Activated naive CD4-positive, alpha-beta T cell treated with anti-CD3 and anti-CD28 coated beads, Interleukin-2, amount 50 U/mL, for 24 hours (primary cell): ENCODE data around the gene TAMM41.

ENCODE experiments used
- H3K27ac Mint-ChIP-seq: one replicate; pipeline ENCODE4 v1.8.0; 2021; ENCODE audit warnings: mild to moderate bottlenecking, mixed read lengths
- H3K27me3 Mint-ChIP-seq: one replicate; pipeline ENCODE4 v1.8.0; 2021; ENCODE audit warnings: mixed read lengths
- H3K36me3 Mint-ChIP-seq: one replicate; pipeline ENCODE4 v1.8.0; 2021; ENCODE audit warnings: mixed read lengths
- H3K4me1 Mint-ChIP-seq: one replicate; pipeline ENCODE4 v1.8.0; 2021; ENCODE audit warnings: mixed read lengths
- H3K4me3 Mint-ChIP-seq: one replicate; pipeline ENCODE4 v1.8.0; 2021; ENCODE audit warnings: mild to moderate bottlenecking, mixed read lengths
- H3K9me3 Mint-ChIP-seq: one replicate; pipeline ENCODE4 v1.8.0; 2021; ENCODE audit warnings: mixed read lengths

The TAMM41 gene

GRCh38 chr3:11826628-11827265, 19.9 kb downstream of the TAMM41 start:
- peaks cover 16% of the 10 kb centered on the region for H3K36me3 Mint-ChIP-seq
- no peak overlapping the region for H3K4me3 Mint-ChIP-seq
- H3K27ac Mint-ChIP-seq, result no peak overlapping the region
- H3K27me3 Mint-ChIP-seq, result no peaks in the 10 kb centered on the region
- no peaks in the 10 kb centered on the region for H3K4me1 Mint-ChIP-seq
- H3K9me3 Mint-ChIP-seq, result no peaks in the 10 kb centered on the region

- Mint-ChIP-seq H3K27me3 (no peaks in the 10 kb centered on the region), H3K4me3 (no peak overlapping the region), H3K27ac (no peak overlapping the region), H3K36me3 (peaks cover 16% of the 10 kb centered on the region), H3K4me1 (no peaks in the 10 kb centered on the region), H3K9me3 (no peaks in the 10 kb centered on the region)
These were observed 21.4 kb downstream of the TAMM41 start for GRCh38 chr3:11825301-11825700.

DNA sequence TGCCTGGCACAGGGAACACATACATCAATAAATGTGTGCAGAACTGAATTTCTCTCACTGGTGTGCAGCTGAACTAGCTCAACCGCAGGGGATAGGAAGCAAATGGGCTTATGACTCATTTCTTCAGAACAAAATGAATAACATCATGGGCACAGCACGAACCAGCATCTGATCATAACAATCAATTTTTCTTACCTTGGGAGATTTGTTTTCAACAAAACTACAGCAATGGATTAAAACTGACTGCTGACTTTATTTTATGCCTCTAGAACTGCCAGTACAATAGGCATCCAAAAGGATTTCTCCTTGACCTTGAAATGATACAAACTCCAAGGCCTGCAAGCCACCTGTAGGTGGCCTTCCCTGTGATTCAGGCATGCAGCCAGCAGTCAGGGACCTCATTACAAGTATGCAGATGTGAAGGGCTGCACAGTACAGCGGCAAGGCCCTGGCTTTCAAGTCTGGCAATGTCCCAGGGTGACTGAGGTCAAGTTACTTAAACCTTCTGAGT, 26.1 kb downstream of the TAMM41 start:
- Mint-ChIP-seq H3K27me3 (no peaks in the 10 kb centered on the region), H3K9me3 (no peaks in the 10 kb centered on the region), H3K4me1 (no peaks in the 10 kb centered on the region), H3K36me3 (peaks cover 16% of the 10 kb centered on the region), H3K27ac (no peak overlapping the region), H3K4me3 (no peak overlapping the region)

GRCh38 chr3:11819146-11819689, 27.5 kb downstream of the TAMM41 start:
- Mint-ChIP-seq H3K27ac (no peak overlapping the region), H3K36me3 (peaks cover 22% of the 10 kb centered on the region), H3K27me3 (no peaks in the 10 kb centered on the region), H3K9me3 (no peaks in the 10 kb centered on the region), H3K4me1 (peaks cover 2% of the 10 kb centered on the region), H3K4me3 (no peak overlapping the region)

DNA sequence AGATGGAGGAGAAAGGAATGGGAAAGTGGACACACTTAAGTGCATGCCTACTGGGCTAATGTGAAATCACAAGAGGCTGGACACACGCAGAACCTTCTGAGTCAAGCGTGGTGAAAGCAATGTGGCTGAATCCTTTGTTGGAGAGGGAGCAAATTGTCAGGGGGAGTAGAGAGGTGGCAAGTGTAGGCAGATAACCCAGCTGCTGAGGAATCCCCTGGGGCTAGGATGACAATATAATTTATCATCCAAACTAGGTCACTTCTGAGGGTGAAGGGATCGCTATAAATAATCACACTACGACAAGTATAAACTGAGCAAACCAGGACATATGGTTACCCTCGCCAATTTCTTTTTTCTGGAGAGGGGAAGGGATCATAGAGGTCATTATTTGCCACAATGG, 28.7 kb downstream of the TAMM41 start:
- Mint-ChIP-seq H3K27ac (no peak overlapping the region), H3K36me3 (peaks cover 24% of the 10 kb centered on the region), H3K9me3 (no peaks in the 10 kb centered on the region), H3K4me1 (peaks cover 3% of the 10 kb centered on the region), H3K4me3 (no peak overlapping the region), H3K27me3 (no peaks in the 10 kb centered on the region)

DNA sequence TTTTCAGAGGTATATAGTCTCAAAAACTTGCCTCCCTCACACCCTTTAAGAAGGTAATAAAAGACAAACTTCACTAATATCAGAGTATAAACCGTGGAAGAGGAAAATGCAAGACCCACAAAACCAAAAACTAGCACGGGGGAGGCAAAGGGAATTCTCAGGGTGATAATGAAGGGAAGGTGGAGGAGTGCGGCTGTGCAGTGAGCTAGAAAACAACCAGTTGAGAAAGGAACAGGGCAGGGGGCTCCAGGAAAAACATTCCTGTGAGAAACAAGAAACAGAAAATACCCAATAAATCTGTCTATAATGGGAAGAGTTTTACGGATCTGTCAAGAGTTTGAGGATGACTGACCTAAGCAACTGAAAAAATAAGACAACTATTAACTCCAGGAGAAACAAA, 31.6 kb downstream of the TAMM41 start:
- Mint-ChIP-seq H3K27me3 (no peaks in the 10 kb centered on the region), H3K4me3 (no peak overlapping the region), H3K27ac (peak overlapping the region; percentile 76), H3K4me1 (peaks cover 3% of the 10 kb centered on the region), H3K36me3 (peaks cover 28% of the 10 kb centered on the region), H3K9me3 (no peaks in the 10 kb centered on the region)

DNA sequence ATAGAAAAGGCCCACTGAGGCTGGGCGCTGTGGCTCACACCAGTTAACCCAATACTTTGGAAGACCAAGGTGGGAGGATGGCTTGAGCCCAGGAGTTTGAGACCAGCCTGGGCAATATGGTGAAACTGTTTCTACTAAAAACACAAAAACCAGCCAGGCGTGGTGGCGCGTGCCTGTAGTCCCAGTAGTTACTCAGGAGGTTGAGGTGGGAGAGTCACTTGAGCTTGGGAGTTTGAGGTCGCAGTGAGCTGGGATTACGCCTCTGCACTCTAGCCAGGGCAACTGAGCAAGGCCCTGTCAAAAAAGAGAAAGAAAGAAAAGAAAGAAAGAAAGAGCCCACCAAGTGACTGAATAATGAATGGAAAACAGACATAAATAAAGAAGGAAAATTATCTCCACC, 32.0 kb downstream of the TAMM41 start:
- H3K27ac Mint-ChIP-seq, result no peak overlapping the region
- H3K4me1 Mint-ChIP-seq, result peaks cover 3% of the 10 kb centered on the region
- H3K27me3 Mint-ChIP-seq, result no peaks in the 10 kb centered on the region
- H3K36me3 Mint-ChIP-seq, result peaks cover 28% of the 10 kb centered on the region
- H3K9me3 Mint-ChIP-seq, result no peaks in the 10 kb centered on the region
- no peak overlapping the region for H3K4me3 Mint-ChIP-seq

GRCh38 chr3:11810276-11810675, 36.4 kb downstream of the TAMM41 start:
- Mint-ChIP-seq H3K4me3 (no peak overlapping the region), H3K36me3 (peaks cover 30% of the 10 kb centered on the region), H3K27me3 (no peaks in the 10 kb centered on the region), H3K9me3 (no peaks in the 10 kb centered on the region), H3K4me1 (peaks cover 3% of the 10 kb centered on the region), H3K27ac (no peak overlapping the region)

DNA sequence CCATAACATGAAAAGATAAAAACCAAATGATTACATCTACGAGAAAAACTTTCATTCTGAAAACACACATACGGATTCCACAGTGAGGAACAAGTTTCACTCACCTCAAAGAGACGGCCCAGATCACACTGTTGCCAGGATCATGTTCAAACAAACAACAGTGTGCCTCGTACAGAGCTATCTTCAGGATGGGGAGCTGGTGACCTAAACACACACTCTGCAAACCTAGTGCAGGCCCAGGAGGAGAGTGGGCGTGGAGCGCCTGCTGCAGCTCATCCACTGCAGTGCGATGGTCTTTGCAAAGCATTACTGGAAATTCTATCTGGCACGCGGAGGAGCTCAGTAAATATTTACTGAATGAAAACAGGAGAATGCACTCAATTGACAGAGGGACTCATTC, 38.5 kb downstream of the TAMM41 start:
- Mint-ChIP-seq H3K4me1 (no peaks in the 10 kb centered on the region), H3K27ac (no peak overlapping the region), H3K4me3 (no peak overlapping the region), H3K27me3 (no peaks in the 10 kb centered on the region), H3K36me3 (peaks cover 31% of the 10 kb centered on the region), H3K9me3 (no peaks in the 10 kb centered on the region)

- Mint-ChIP-seq H3K27me3 (no peaks in the 10 kb centered on the region), H3K27ac (no peak overlapping the region), H3K4me3 (no peak overlapping the region), H3K36me3 (peaks cover 33% of the 10 kb centered on the region), H3K4me1 (peaks cover under 1% of the 10 kb centered on the region), H3K9me3 (no peaks in the 10 kb centered on the region)
These were observed 39.0 kb downstream of the TAMM41 start for GRCh38 chr3:11807686-11808085.

GRCh38 chr3:11805716-11806115, 41.0 kb downstream of the TAMM41 start:
- Mint-ChIP-seq H3K4me3 (no peak overlapping the region), H3K27me3 (no peaks in the 10 kb centered on the region), H3K27ac (peak overlapping the region; percentile 15), H3K9me3 (no peaks in the 10 kb centered on the region), H3K4me1 (peaks cover 12% of the 10 kb centered on the region), H3K36me3 (peaks cover 44% of the 10 kb centered on the region)

DNA sequence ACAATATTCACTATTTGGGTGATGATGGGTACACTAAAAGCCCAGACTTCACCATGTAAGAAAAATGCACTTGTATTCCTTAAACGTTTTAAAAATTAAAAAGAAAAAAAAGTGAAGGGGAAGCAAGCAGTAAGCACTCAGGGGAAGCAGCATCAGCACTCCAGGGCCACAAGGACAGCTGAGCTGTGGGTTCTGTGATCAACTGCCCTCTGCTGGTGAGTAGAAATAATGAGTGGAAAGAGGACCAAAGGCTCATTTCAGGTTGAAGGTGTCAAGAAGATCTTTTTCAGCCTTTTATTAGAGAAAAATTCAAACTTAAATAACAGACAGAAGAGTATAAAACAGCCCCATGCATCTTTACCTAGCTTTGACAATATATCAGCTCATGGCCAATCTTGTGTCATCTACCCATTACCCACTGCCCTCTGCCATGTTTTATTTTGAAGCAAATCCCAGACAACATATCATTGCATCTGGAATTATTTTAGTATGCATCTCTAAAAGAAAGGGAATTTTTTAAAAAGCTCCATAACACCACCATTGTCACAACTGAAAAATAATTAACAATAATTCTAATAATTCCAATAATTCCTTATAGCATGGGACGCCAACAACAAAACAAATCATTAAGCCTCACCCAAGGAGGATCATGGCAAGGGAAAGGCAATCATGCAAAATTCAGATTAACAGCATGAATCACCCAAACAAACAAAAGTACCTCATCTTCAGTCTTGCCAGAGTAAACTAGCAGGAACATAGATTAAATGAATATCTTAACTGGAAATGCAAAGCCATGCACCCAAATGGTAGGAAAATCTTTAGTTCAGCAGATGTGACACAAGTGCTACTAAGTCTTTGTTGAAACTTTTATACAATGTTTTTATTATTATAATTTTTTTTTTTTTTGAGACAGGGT, 42.5 kb downstream of the TAMM41 start:
- H3K9me3 Mint-ChIP-seq, result no peaks in the 10 kb centered on the region
- H3K27me3 Mint-ChIP-seq, result no peaks in the 10 kb centered on the region
- H3K27ac Mint-ChIP-seq, result no peak overlapping the region
- peaks cover 54% of the 10 kb centered on the region for H3K36me3 Mint-ChIP-seq
- no peak overlapping the region for H3K4me3 Mint-ChIP-seq
- H3K4me1 Mint-ChIP-seq, result peaks cover 25% of the 10 kb centered on the region

GRCh38 chr3:11799791-11800190, 46.9 kb downstream of the TAMM41 start:
- H3K27ac Mint-ChIP-seq, result peak overlapping the region; percentile 63
- no peak overlapping the region for H3K4me3 Mint-ChIP-seq
- no peaks in the 10 kb centered on the region for H3K27me3 Mint-ChIP-seq
- H3K4me1 Mint-ChIP-seq, result peaks cover 38% of the 10 kb centered on the region
- H3K36me3 Mint-ChIP-seq, result peaks cover 69% of the 10 kb centered on the region
- no peaks in the 10 kb centered on the region for H3K9me3 Mint-ChIP-seq

- peaks cover 49% of the 10 kb centered on the region for H3K36me3 Mint-ChIP-seq
- no peaks in the 10 kb centered on the region for H3K9me3 Mint-ChIP-seq
- H3K4me3 Mint-ChIP-seq, result no peak overlapping the region
- H3K27ac Mint-ChIP-seq, result no peak overlapping the region
- H3K4me1 Mint-ChIP-seq, result peaks cover 24% of the 10 kb centered on the region
- no peaks in the 10 kb centered on the region for H3K27me3 Mint-ChIP-seq
These were observed 51.8 kb downstream of the TAMM41 start for GRCh38 chr3:11794927-11795326.

DNA sequence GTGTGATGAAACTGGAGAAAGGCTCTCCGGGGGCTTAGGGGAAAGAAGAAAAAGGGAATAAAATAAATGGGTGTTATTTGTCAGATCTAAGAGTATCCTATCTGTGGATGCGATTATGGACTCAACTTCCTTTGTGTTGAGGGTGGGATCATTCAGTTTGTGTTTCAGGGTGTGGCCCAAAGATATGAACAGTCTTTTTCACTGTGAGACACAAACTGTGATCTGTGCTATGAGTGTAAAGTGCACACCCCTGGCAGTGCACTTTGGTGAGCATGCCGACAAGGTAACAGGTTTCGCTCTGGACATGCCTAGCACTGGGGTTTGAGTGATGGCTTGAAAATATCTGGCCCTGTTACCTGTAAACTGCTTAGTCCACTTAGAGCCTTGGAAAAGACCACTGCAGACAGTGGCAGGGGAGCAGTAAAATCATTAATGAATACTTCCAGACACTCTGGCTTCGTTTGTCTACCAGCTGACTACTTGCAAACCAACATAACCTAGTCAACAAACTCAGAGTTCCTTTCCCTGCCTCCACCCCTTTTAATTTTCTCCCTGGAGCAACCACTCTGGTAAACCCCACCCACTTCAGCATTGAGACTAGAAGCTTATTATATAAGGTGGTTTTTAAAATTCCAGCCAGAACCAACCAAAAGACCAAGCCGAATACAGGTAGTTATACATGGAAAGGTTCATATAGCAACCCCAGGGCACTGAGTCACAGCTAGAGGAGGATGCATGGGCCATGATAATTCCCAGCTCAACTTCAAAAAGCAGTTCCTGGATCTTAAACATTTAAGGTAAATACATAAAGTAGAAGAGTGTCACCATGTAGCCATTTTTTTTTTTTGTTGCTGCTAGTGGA, 55.1 kb downstream of the TAMM41 start:
- Mint-ChIP-seq H3K9me3 (no peaks in the 10 kb centered on the region), H3K36me3 (peaks cover 36% of the 10 kb centered on the region), H3K4me1 (peaks cover 4% of the 10 kb centered on the region), H3K27ac (no peak overlapping the region), H3K4me3 (no peak overlapping the region), H3K27me3 (no peaks in the 10 kb centered on the region)
